DND-41 (cell line): Measurements from ENCODE around the gene EMP1.

ENCODE experiments used
- CTCF ChIP-seq: IDR thresholded peaks from 2 replicates; pipeline ENCODE4 v1.5.1; 2012; ENCODE audit warnings: borderline replicate concordance, low read length, moderate library complexity, mild to moderate bottlenecking; ENCODE audit not compliant: poor library complexity, severe bottlenecking; ENCODE audit errors: extremely low read depth
- EZH2 ChIP-seq: IDR thresholded peaks from 3 replicates; pipeline ENCODE4 v1.6.1; 2012; ENCODE audit warnings: borderline replicate concordance, low read depth, mild to moderate bottlenecking, moderate library complexity, low read length, inconsistent platforms; ENCODE audit not compliant: severe bottlenecking

- TF ChIP-seq CTCF (no peak), EZH2 (no peak)
Observed at GRCh38 chr12:13258717-13259119, 62.2 kb downstream of the EMP1 start.
